Uterus (tissue), 4 donors: Measurements from ENCODE around the gene MIEF1. TPM values are rescaled to one million over a fixed set of nuclear protein-coding genes. Genes with fewer than 3 reads are reported as not detected.

Source experiments
- DNase-seq, 2 donors: peaks; one replicate each; pipeline ENCODE4 v3.0.0-alpha.2; 2019 to 2020
- H3K27ac ChIP-seq, 2 donors: fragments of 200-600 bp; sonication (generic); 1 replicate in 1 of 2; 2 replicates in 1 of 2; pipeline ENCODE4 v1.5.1; 2016 to 2018
- H3K27me3 ChIP-seq, 2 donors: fragments of 200-600 bp; sonication (generic); one replicate each; pipeline ENCODE4 v1.5.1; 2018 to 2019; ENCODE audit warnings: control low read depth in 1 of 2
- H3K36me3 ChIP-seq, 2 donors: fragments of 200-600 bp; sonication (generic); one replicate each; pipeline ENCODE4 v1.5.1; 2019; ENCODE audit warnings: control low read depth in 1 of 2
- H3K4me1 ChIP-seq, 2 donors: fragments of 200-600 bp; sonication (generic); one replicate each; pipeline ENCODE4 v1.5.1; 2018 to 2019; ENCODE audit warnings: control low read depth in 1 of 2
- H3K4me3 ChIP-seq, 2 donors: fragments of 200-600 bp; sonication (generic); 1 replicate in 1 of 2; 2 replicates in 1 of 2; pipeline ENCODE4 v1.5.1; 2018 to 2019; ENCODE audit warnings: mild to moderate bottlenecking in 1 of 2
- H3K9me3 ChIP-seq, 2 donors: fragments of 200-600 bp; sonication (generic); one replicate each; pipeline ENCODE4 v1.5.1; 2019; ENCODE audit warnings: control low read depth in 1 of 2
- POLR2A ChIP-seq, 2 donors: fragments of 450-650 bp; IDR thresholded peaks; one replicate each; pipeline ENCODE4 v1.6.1; 2016; ENCODE audit warnings: antibody characterized with exemption in 2 of 2, mild to moderate bottlenecking in 1 of 2, moderate library complexity in 1 of 2
- intact Hi-C: fragments of 100-400 bp; cut with DNase I; formaldehyde crosslinking; loops from one replicate; pipeline ENCODE4 v1.15.1; 2023; ENCODE audit warnings: low total_unique reads
- total RNA-seq, 4 donors: library from RNA; depleted of rRNA in 3 of 4; stranded (reverse); fragments of >200 nt in 3 of 4; gene quantifications; one replicate each; pipeline versions ENCODE4 v1.1.0 to v1.2.4, GENCODE V29; 2014 to 2023
- TF ChIP-seq, protein P1 (sequence below), 4 experiments: fragments of 200-600 bp in 2 of 4; fragments of 450-650 bp in 2 of 4; sonication (generic) in 2 of 4; IDR thresholded peaks; one replicate each; pipeline ENCODE4 v1.5.1; 2016 to 2019; ENCODE audit warnings: antibody characterized with exemption in 4 of 4, mild to moderate bottlenecking in 2 of 4, moderate library complexity in 1 of 4
- donor health status: DM: yes; HTN: yes; CAD: no.

MIEF1 gene
- total RNA-seq, 4 donors from 2014 or later = 6.9 to 23.3 (median 20.6) TPM

DNA sequence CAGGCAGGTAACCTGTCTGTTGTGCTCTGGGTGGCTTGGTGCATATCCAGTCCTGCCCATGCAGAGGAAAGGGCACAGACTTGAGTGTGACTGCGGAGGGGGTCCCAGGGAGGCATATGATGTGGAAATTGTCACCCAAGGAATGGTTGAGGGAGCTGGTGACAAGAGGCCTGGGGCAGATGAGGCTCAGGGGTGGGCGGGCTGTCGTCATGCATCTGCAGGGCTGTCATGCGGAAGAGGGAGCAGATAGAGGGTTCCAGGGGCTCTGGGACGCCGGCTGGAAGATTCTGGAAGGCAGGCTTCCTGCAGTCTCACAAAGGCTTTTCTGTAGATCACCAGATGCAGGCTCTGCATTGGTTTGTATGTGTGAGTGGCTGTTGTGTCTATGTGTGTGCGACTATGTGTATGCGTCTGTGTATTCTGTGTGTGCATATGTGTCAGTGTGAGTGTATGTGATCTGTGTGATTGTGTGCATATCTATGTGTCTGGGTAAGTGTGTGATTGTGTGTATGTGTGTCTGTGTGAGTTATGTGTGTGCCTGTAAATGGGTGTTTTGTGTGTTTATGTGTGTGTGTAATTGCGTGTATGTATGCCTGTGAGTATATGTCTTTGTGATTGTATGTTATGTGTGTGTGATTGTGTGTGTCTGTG is 60.9 kb downstream of the MIEF1 start:
- TF ChIP-seq, protein P1, sequence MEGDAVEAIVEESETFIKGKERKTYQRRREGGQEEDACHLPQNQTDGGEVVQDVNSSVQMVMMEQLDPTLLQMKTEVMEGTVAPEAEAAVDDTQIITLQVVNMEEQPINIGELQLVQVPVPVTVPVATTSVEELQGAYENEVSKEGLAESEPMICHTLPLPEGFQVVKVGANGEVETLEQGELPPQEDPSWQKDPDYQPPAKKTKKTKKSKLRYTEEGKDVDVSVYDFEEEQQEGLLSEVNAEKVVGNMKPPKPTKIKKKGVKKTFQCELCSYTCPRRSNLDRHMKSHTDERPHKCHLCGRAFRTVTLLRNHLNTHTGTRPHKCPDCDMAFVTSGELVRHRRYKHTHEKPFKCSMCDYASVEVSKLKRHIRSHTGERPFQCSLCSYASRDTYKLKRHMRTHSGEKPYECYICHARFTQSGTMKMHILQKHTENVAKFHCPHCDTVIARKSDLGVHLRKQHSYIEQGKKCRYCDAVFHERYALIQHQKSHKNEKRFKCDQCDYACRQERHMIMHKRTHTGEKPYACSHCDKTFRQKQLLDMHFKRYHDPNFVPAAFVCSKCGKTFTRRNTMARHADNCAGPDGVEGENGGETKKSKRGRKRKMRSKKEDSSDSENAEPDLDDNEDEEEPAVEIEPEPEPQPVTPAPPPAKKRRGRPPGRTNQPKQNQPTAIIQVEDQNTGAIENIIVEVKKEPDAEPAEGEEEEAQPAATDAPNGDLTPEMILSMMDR (IDR thresholded peaks at IDR 0.05) = no peak
- no peak for TF ChIP-seq POLR2A (IDR thresholded peaks at IDR 0.05)
- DNase-seq = no peak
- peaks cover 0 to 5% of the 10 kb centered on the region in 2 donors for H3K4me1 ChIP-seq
- no peaks in the 10 kb centered on the region for H3K36me3 ChIP-seq
- H3K27me3 ChIP-seq = no peaks in the 10 kb centered on the region
- H3K4me3 ChIP-seq = no peak overlapping the region
- H3K9me3 ChIP-seq = no peaks in the 10 kb centered on the region
- H3K27ac ChIP-seq = no peak overlapping the region
- intact Hi-C loops = no loop called here

DNA sequence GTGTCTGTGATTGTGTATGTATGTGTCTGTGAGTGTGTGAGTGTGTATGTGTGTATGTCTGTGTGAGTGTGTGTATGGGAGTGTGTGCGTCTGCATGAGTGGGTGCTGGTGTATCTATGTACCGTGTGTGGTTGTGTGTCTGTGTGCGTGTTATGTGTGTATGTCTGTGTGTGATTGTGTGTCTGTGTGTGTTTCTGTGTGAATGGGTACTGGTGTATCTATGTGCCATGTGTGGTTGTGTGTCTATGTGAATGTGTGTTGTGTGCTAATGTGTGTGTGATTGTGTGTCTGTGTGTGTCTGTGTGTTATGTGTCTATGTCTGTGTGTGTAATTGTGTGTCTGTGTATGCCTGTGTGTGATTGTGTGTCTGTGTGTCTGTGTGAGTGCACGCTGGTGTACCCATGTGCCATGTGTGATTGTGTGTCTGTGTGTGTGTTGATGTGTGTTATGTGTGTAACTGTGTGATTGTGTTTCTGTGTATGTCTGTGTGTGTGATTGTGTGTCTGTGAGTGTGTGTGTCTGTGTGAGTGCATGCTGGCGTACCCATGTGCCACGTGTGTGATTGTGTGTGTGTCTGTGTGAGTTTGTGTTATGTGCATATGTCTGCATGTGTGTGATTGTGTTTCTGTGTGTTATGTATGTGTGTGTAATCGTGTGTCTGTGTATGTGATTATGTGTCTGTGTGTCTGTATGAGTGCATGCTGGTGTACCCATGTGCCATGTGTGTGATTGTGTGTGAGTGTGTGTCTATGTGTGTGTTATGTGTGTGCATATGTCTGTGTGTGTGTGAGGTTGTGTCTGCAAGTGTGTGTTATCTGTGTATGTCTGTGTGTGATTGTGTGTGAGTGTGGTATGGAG is 61.7 kb downstream of the MIEF1 start:
- intact Hi-C loops = no loop called here
- Histone ChIP-seq H3K27ac (no peak overlapping the region), H3K4me3 (no peak overlapping the region), H3K9me3 (no peaks in the 10 kb centered on the region), H3K4me1 (no peaks in the 10 kb centered on the region), H3K36me3 (no peaks in the 10 kb centered on the region), H3K27me3 (no peaks in the 10 kb centered on the region)
- no peak for DNase-seq
- TF ChIP-seq, protein P1 (IDR thresholded peaks at IDR 0.05) = no peak
- TF ChIP-seq POLR2A (IDR thresholded peaks at IDR 0.05) = no peak

DNA sequence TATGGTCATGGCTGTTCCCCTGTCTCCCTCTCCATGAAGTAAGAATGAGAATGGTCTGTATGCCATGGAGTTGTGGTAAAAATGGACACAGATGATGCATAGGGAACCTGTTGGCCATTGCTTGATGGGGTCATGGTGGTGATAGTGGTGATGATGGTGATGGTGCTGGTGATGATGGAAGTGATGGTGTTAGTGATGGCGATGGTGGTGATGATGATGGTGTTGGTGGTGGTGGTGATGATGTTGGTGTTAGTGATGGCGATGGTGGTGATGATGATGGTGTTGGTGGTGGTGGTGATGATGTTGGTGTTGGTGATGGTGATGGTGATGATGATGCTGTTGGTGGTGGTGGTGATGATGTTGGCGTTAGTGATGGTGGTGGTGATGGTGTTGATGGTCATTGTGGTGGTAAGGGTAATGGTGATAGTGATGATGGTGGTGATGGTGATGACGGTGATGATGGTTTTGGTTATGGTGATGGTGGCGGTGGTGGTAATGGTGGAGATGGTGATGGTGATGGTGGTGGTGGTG is 63.4 kb downstream of the MIEF1 start:
- no peak overlapping the region for H3K27ac ChIP-seq
- intact Hi-C loops = no loop called here
- no peaks in the 10 kb centered on the region for H3K4me1 ChIP-seq
- H3K4me3 ChIP-seq = no peak overlapping the region
- DNase-seq = no peak
- H3K9me3 ChIP-seq = no peaks in the 10 kb centered on the region
- no peaks in the 10 kb centered on the region for H3K36me3 ChIP-seq
- no peaks in the 10 kb centered on the region for H3K27me3 ChIP-seq
- no peak for TF ChIP-seq POLR2A (IDR thresholded peaks at IDR 0.05)
- TF ChIP-seq, protein P1 (IDR thresholded peaks at IDR 0.05) = no peak

DNA sequence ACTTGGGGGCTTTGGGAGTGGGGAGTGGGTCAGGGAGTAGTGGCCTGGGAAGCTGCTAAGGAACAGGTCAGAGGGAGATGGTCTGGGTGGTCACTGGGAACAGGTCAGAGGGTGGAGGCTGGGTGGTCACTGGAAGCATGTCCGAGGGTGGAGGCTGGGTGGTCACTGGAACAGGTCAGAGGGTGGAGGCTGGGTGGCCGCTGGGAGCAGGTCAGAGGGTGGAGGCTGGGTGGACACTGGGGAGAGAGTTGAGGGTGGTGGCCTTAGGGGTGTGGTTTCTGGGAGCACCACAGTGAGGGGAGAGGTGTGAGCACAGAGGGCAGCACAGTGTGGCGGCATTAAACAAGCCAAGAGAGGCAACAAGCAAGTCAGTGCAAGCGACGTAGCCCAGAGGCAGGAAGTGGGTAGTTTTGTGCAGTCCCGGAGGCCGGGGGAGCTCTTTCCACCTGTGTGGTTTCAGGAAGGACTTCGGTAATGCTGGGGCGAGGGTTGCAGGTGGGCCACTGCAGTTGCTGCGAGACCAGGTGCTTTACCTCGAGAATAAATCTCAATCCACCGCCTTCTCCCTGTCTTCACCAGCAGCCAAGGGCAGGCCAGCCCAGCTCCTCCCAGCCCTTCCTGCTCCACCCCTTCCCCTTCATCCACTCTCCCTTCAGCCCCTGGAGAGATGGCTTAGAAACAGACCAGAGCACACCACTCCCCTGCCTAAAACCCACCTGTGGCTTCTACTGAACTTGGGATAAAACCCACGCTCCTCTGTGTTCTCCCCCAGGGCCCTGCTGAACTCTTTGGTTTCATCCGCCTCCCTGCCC is 65.3 kb downstream of the MIEF1 start:
- intact Hi-C loops = no loop called here
- H3K27ac ChIP-seq = no peak overlapping the region
- H3K9me3 ChIP-seq = no peaks in the 10 kb centered on the region
- H3K4me1 ChIP-seq = no peaks in the 10 kb centered on the region
- H3K27me3 ChIP-seq = no peaks in the 10 kb centered on the region
- no peak overlapping the region for H3K4me3 ChIP-seq
- no peak for DNase-seq
- TF ChIP-seq POLR2A (IDR thresholded peaks at IDR 0.05) = no peak
- TF ChIP-seq, protein P1 (IDR thresholded peaks at IDR 0.05) = no peak
- no peaks in the 10 kb centered on the region for H3K36me3 ChIP-seq

Other genes with a start within 250 kb of the MIEF1 start
- 1,000 to 10,000 TPM; 1,498 to 2,840 (median 2,333) TPM for gene RPL3, start 182.7 kb upstream of the MIEF1 start, total RNA-seq
- gene SYNGR1, start 152.3 kb upstream of the MIEF1 start, total RNA-seq = 10 to 100 TPM; 12.9 to 57.9 (median 35.4) TPM
- gene TAB1, start 102.5 kb upstream of the MIEF1 start, total RNA-seq = 10 to 100 TPM; 23.0 to 44.0 (median 42.0) TPM
- gene MGAT3, start 45.3 kb upstream of the MIEF1 start, total RNA-seq = 10 to 100 TPM in 1 of 4 donors, 1 to 10 TPM in 1, under 1 TPM in 1, not detected in 1; 0.26 to 11.8 (median 9.5) TPM
- gene ATF4, start 18.3 kb downstream of the MIEF1 start, total RNA-seq = 100 to 1,000 TPM; 105 to 351 (median 293) TPM
- 100 to 1,000 TPM in 1 of 4 donors, 10 to 100 TPM in 3; 24.5 to 125 (median 50.7) TPM for gene RPS19BP1, start 30.5 kb downstream of the MIEF1 start, total RNA-seq
- gene CACNA1I, start 68.5 kb downstream of the MIEF1 start, total RNA-seq = under 1 TPM in 2 of 4 donors, not detected in 2; under 0.01 to 0.15 TPM